Midbrain (tissue), 1 donor: ENCODE measurements around the gene EXOC6B.
A peak's percentile ranks its signal among the peaks of the same experiment; 100 is the strongest.

ENCODE experiments used
- DNase-seq: peaks from one replicate; lab custom pipeline; 2025; lab: John Stamatoyannopoulos, UW

EXOC6B gene

GRCh38 chr2:72162574-72162973 is 663.3 kb downstream of the EXOC6B start:
- no peak for DNase-seq

DNA sequence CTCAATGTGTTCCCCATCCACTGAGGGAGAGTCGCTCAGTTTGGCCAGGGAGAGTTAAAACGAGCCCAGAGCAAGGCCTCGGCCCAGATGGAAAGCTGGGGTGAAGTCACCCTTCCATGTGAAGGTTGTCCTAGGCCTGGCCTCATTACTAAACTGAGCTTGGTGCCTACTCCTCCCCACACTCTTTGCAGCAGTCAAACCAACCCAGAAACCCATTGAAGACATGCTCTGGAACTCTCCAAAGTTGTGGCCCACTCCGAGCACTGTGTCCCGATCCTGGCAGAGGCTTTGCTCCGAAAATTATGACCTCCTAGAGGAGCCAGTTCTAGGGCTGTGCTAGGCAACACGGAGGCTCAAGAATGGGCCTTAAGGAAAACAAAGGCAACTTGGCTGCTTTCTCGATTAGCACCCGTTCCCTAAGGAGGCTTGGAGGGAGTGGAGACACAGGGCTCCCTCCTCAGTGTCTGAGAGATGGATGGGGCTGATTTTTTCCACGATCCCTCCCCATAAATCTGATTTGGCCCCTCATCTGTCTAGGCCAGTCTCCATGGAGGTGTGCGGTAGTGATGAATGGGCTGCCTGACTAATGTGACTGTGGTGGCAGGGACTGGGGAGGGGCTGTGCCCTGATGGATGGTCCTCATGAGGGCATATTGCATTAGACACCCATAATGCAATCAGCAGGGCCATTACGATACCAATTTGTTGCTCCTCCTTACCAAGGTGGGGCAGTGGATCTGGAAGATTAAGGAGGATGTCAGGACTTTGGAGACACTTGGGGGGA is 666.4 kb downstream of the EXOC6B start:
- no peak for DNase-seq

- DNase-seq = no peak
These were observed 667.7 kb downstream of the EXOC6B start for GRCh38 chr2:72157871-72158771.

DNA sequence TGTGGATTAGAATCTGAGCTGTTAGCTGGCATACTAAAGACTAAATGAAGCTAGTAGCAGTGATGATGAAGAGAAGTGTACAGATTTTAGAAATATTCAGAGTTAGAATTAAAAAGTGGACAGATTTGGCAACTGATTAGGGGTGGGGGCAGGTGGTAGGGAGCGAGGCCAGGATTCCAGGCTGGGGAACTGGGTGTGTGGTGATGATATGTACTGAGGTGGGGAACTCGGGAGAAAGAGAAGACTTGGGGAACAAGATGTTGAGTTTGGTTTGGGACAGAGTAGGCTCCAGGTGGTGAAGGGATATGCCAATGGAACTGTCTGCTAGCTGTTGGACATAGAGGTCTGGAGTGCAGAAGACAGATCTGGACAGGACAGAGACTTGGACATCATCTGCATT is 669.0 kb downstream of the EXOC6B start:
- no peak for DNase-seq

- no peak for DNase-seq
These were observed 670.1 kb downstream of the EXOC6B start for GRCh38 chr2:72155737-72156136.

GRCh38 chr2:72155151-72155550 is 670.7 kb downstream of the EXOC6B start:
- no peak for DNase-seq

DNA sequence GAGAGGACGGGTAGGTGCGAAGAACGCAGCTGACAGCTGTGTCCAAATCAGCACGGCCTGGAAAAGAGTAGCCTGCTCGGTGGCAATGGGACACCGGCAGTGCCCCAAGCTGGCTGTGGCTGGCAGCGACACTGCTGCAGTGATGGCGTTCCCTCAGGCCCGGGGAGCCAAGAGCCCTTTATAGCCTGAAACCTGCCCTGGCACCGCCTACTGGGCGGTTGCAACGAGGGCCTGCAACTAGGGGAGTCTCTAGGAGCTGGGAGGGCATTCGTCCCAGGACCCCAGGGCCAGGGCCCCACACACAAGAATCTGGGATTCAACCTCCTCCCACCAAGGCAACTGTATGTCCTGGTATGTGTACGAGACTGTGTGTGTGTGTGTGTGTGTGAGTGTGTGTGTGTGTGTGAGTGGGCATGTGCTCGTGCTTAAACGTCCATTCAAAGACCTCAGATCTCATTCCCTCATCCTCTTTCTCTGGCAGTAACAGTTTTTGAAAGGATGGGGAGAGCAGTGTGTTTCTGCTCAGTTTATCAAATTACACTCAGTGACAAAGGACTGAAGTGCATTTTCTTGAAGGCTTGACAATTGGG is 671.4 kb downstream of the EXOC6B start:
- DNase-seq = no peak

GRCh38 chr2:72153924-72154323 is 671.9 kb downstream of the EXOC6B start:
- no peak for DNase-seq

GRCh38 chr2:72153026-72153791 is 672.6 kb downstream of the EXOC6B start:
- no peak for DNase-seq

- no peak for DNase-seq
These were observed 674.9 kb downstream of the EXOC6B start for GRCh38 chr2:72150861-72151356.

GRCh38 chr2:72150157-72150860 is 675.5 kb downstream of the EXOC6B start:
- peak; percentile 86 for DNase-seq

GRCh38 chr2:72149556-72150156 is 676.2 kb downstream of the EXOC6B start:
- DNase-seq = peak; percentile 34

GRCh38 chr2:72148837-72149555 is 676.8 kb downstream of the EXOC6B start:
- peak; percentile 69 for DNase-seq

GRCh38 chr2:72148003-72148836 is 677.6 kb downstream of the EXOC6B start:
- DNase-seq = peak; percentile 13

- DNase-seq = peak; percentile 6
These were observed 678.4 kb downstream of the EXOC6B start, which contains the start of gene CYP26B1 for GRCh38 chr2:72147303-72147971. CYP26B1 (minus strand) TSS chr2:72147862; CDS start chr2:72147834, 28 bp downstream.

- no peak for DNase-seq
These were observed 679.2 kb downstream of the EXOC6B start for GRCh38 chr2:72146347-72147302.
